HG03565 (cell line): ENCODE results near the gene GATA1.

ENCODE experiments used
- ATAC-seq: cut with Tn5 transposase; IDR thresholded peaks from one replicate; pipeline ENCODE4 v1.9.1; 2021; ENCODE audit warnings: mild to moderate bottlenecking, moderate library complexity; ENCODE audit not compliant: unreplicated experiment

The GATA1 gene

DNA sequence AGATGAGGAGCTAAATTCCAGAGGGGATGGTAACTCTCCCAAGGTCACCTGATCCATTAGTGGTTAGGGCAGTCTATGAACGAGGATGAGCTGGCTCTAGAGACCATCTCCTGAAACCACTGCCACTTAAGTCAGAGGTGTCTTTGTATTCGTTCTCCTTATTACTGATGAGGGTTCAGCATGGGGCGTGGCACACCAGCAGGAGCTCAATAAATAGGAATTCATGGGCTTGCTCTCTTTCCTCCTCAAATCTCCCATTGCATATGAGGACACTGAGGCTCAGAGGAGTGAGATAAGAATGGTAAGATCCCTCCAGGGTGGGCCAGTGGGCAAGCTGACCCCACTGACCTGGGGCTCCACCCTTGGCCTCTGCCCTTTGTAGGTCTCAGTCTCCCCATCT is 1.7 kb upstream of the GATA1 start:
- no peak for ATAC-seq

DNA sequence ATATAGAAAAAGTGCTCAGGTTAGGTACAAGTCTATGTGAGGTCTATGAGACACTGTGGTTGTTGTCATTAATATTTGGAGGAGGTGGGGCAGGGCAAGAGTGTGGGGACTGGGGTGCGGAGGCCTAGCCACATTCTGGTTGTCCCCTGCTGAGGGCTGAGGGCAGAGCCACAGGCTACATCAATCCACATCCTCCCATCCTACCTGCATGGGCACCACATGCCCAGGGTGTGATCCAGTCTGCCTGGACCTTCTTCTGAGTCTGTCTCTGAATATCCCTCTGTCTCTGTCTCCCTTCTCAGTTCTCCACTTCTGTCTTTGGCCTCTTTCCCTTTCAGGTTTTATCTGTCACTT is 1.2 kb upstream of the GATA1 start:
- no peak for ATAC-seq

DNA sequence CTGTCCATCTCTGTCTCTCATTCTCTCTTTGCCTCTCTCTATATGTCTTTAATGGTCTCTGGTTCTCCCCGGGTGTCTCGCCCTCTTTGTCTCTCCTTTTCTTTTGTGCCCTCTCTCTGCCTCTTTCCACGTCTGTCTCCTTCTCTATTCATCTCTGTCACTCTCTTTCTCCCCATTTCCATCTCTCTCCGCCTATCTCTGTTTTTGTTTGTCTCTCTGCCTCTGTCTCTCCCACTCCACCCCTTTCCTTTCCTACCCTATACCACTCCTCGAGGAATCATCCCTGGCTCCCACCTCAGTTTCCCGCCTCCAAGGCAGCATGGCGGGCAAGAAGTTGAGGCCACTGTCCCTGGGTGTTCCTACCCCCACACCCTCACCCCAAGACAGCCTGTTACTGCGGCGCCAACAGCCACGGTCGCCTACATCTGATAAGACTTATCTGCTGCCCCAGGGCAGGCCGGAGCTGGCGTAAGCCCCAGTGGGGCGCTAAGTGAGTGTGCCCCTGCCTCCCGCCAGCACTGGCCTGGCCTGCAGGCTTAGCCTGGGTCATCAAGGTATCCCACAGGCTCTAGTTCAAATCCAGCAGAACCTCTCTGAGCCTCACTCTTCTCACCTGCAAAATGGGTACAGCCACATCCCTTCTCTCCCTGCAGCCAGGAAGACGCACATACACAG is 713 bp upstream of the GATA1 start:
- ATAC-seq = no peak

DNA sequence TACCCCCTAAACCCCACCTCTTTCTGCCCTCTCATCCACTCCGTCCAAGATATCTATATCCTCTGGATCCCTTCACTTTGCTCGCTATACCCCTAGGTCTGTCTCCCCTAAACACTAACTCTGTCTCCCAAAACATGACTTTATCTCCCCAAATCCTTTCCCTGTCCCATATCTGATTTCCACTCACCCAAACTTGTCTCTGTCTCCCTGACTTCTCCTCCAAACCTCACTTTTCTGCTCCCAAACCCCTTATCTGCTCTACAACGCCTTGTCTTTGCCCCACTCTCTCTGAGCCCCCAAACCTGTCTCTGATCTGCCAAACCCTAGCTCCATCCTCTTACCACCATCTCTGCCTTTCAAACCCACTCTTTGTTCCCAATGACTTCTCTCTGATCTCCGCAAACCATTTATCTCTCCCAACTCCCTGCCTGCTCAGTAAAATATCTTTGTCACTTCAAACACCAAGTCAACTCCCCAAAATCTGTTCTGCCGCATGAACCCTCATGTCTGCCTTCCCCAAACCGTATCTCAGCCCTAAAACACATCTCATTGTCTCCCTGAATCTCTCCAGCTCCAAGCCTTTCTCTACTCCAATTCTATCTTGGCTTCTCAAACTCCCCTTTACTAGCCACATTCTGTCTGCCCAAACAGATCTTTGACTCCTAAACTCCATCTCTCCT is 575 bp downstream of the GATA1 start:
- ATAC-seq = no peak

DNA sequence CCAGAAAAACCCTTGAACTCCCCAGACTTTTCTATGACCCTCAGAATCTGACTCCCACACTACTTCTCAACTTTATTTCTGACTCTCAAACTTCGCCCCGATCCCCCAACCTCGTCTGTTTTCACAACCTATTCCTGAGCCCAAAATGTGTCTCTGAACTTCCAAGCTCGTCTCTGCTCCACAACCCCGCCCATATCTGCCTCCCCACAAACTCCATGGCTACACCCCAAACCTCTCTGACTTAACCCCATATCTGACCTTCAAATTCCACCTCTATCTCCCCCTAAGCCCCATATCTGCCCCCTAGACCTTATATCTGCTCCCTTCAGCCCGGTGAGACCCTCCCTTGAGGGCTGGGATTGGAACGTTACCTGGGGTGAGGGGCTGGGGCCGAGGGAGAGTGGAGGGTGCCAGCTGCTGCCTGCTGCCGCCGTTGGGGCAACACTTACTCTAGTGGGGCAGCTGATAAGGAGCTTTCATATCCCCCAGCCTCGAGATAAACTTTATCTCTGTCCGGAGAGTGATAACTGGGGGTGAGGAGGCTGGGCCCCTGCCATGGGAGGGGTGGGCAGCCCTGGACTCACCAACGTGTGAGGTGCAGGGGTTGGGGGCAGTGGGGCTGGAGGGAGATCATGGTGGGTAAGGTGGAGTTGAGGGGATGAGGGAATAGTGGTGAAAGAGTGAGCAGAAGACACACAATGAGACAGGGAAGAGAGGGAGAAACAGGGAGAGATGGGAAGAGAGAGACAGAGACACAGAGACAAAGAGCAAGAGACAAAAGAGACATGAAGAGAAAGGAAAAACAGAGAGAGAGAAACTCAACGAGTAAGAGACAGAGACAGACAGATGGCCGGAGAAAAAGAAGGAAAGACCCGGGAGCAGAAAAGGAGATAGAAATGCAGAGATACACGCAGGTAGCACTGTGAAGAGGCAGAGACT is 1.4 kb downstream of the GATA1 start:
- no peak for ATAC-seq

DNA sequence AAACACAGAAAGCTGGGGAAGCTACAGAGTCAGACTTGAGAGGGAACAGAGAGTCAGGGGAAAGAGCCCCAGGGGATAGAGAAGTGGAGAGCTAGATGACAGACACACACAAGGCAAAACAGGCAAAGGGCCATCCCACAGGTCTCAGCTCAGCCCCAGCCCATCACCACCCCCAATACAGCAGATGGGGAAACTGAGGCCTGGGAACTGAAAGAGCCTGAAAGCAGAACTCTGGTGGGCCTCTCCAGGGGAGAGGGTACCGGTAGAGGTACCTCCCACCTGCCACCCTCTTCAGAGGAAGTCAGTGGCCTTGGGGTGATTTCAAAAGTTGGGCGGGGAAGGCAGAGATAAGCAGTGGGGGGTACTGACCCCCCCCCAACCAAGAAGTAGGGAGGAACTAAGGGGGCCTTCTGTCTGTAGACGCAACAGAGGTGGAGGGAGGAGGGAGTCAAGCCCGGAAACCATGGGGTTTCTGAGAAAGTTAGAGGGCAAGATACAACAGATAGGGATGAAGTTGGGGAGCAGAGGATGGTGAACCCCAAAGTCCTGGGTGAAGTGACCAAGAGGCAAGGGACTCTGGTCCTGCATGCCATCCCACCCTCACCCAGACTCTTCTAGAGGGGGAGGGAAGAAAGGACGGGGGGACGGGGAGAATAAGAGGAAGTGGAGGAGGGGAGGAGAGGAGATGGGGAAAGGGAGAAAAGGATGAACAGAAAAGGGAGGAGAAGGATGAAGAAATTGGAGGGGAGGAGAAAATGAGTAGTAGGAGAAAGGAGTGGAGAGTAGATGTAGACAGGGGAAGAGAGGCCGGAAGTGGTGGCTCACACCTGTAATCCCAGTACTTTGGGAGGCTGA is 3.2 kb downstream of the GATA1 start:
- ATAC-seq = no peak

DNA sequence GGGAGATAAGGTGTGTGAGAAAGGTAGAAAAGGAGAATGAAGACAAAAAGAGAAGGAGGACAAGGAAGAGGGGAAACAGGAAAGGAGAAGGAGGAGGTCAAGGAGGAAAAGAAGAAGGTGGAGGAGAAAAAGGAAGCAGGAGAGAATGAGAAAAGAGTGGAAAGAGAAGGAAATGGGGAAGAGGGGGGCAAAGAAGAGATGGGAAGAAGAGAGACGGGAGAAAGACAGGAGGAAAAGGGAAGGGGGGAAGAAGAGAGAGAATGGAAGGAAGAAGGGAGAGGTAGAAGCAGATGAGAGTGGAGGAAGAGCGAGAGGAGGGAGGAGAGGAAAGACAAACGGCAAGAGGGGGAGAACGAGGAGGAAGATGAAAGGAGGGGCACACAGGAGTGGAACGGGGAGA is 4.1 kb downstream of the GATA1 start:
- ATAC-seq = no peak

DNA sequence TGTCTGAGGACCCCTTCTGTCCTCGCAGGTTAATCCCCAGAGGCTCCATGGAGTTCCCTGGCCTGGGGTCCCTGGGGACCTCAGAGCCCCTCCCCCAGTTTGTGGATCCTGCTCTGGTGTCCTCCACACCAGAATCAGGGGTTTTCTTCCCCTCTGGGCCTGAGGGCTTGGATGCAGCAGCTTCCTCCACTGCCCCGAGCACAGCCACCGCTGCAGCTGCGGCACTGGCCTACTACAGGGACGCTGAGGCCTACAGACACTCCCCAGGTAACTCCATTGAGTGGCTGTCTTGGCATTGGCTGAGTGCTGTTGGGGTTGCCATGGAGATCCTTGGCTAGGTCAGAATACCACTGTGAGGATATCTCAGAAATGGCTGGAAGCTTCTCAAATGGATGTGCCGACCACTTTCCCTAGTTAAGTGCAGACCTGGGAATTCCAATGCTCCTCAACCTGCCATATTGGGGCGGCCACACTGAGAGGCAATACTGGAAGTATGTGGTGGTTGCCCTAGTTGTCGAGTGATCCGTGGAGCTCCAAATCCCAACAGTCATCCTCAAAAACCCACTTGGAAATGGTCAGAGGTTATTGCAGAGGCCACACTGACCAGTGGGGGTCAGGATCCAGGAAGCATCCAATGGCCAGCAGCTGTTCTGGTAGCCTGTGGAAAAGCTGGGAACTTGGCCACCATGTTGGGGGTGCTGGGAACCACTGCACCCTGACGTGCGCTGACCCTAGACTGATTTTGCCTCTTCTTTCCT is 4.9 kb downstream of the GATA1 start:
- no peak for ATAC-seq

DNA sequence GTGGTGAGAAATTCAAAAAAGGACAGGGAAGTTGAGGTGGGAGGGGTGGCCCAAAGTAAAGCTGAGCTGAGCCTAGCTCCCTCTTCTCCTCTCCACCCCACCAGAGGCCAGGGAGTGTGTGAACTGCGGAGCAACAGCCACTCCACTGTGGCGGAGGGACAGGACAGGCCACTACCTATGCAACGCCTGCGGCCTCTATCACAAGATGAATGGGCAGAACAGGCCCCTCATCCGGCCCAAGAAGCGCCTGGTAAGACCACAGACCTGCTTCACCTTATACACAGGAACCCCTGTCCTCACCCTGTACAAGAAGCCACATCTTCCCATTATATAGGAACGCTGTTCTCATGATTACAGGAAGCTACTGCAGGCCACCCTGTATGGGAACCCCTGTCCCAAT is 5.8 kb downstream of the GATA1 start:
- ATAC-seq = no peak

DNA sequence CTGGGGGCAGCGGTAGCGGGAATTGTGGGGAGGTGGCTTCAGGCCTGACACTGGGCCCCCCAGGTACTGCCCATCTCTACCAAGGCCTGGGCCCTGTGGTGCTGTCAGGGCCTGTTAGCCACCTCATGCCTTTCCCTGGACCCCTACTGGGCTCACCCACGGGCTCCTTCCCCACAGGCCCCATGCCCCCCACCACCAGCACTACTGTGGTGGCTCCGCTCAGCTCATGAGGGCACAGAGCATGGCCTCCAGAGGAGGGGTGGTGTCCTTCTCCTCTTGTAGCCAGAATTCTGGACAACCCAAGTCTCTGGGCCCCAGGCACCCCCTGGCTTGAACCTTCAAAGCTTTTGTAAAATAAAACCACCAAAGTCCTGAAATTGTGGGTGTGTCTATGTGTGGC is 7.5 kb downstream of the GATA1 start:
- no peak for ATAC-seq

DNA sequence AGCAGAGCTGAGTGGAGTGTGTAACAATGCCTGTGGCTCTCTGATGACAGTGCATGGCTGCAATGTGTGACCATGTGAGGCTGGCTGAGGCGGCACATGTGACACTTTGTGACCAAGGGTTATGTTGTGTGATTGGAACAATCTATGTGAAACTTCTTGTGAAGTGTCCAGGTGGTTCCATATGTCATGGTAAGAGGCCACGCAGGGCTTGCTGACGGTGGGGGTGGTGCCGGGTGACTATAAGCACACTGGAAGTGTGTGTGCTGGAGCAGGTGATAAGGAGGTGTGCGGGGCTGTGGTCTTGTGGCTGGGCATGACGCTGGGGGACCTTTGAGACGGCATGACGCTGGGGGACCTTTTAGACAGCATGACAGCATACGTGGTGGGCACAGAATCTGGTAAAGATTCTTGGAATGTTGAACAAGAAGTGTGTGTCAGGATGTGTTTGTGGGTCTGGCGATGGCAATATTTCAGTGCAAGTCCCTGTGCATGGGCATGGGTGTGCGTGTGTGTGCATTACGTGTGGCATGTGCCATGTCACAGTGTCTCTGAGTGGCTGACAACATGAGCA is 8.0 kb downstream of the GATA1 start:
- ATAC-seq = no peak

DNA sequence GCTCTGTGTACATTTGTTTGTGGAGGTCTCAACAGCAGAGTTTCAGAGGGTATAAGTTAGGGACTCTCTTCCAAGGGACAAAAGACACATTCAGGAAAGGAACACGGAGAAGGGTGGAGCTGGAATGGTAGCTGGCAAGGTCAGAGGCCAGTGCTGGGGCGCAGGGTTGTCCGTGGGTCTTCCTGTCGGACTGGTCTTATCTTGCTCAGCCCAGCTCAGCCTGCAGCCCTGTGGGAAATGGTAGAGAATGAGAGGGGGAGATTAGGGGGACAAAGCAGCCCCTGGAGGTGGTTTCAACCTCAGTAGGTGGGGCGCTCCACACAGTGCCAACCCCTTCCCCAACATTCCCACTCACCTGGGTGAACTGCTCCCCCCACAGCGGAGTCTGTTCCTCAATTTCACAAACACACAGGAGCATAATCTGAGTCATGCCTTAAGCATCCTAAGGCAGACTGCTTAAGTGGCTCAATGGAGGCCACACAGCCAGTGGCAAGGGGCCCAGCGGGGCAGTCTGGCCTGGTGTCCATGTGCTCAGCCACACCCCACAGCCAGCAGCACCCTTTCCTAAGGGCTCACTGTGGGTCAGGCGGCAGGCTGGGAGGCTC is 8.6 kb downstream of the GATA1 start:
- no peak for ATAC-seq

DNA sequence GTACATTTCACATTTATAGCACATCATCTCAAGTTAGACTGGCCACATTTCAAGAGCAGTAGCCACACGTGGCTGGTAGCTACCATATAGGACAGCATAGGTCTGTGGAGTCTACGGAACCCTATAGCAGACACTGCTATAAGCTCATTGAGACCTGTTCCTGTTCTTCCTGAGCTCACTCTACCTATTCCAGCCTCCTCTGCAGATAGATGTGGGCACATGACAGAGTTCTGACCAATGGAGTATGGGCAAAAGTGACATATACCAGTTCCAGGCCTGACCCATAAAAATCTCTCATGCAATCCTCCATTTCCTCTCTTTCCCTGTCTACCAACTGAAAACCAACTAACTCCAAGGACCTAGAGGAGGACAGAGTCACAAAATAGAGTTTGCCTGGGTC is 11.9 kb downstream of the GATA1 start:
- ATAC-seq = no peak

DNA sequence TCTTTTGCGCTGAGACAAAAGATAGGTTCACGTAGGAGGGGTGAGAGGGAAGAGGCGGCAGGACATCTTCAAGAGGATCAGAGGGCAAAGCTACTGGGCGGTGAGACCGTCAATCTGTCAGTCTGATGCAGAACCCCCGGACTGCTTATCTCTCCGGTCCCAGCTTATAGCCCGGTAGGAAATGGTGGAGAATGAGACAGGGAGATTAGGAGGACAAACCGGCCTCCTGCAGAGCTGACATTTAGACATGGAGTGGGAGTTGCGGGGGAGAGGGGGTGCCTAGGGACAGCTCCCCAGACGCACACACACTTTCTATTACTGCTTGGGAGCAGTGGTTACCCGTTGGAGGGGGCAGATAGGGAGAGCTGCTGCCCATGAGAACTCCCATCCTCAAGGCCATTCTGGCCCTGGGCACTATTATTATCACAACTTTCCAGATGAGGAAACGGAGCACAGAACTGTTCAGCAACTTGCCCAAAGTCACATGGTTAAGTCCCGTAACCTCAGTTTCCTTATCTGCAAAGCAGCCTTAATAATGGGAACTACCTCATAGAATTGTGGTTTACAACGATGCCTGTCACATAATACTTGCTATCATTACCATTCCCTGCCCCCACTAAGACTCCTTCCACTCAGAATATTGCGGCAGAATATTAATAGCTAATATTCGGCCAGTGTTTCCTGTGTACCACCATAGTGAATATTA is 14.3 kb downstream of the GATA1 start:
- no peak for ATAC-seq

DNA sequence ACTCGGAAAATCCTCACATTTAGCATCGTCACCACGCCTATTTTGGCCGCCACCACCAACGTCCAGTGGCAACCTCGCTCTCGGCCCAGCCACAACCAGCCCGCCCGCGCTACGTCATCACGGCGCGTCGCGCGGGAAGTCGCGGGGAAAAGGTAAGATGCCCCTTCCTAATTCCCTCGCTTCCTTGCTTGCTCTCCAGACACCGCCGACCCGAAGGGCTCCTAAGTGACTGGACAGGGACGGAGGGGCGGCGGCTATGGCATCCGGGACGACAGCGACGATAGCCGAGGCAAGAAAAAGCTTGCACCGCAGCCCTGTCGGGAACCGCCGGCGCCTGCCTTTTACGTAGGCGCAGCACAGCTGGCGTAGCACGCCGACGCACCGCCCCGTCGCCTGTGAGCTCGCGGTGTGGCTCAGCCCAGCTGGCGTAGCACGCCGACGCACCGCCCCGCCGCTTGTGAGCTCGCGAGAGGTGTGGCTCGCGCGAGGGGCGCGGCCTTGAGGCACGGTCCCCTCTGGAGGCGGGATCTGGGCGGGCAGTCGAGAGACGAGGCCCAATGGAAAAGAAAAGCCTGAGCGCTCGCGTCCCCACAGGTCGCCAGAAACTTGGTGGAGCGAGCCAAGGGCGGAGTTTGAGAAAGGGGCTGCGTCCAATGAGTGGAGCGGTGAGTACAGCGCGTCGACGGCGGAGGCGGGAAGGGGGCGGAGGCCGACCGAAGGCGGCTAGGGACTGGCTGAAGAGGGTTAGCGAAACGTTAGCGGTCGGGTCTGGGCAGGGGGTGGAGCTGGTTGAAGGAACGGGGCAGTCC is 15.1 kb downstream of the GATA1 start, which contains the start of gene HDAC6:
Gene HDAC6, plus strand, starts transcription at position 788 of the 809 bp plus-strand sequence. CDS start 626 bp downstream, outside the sequence.
- ATAC-seq = peak; percentile 81

DNA sequence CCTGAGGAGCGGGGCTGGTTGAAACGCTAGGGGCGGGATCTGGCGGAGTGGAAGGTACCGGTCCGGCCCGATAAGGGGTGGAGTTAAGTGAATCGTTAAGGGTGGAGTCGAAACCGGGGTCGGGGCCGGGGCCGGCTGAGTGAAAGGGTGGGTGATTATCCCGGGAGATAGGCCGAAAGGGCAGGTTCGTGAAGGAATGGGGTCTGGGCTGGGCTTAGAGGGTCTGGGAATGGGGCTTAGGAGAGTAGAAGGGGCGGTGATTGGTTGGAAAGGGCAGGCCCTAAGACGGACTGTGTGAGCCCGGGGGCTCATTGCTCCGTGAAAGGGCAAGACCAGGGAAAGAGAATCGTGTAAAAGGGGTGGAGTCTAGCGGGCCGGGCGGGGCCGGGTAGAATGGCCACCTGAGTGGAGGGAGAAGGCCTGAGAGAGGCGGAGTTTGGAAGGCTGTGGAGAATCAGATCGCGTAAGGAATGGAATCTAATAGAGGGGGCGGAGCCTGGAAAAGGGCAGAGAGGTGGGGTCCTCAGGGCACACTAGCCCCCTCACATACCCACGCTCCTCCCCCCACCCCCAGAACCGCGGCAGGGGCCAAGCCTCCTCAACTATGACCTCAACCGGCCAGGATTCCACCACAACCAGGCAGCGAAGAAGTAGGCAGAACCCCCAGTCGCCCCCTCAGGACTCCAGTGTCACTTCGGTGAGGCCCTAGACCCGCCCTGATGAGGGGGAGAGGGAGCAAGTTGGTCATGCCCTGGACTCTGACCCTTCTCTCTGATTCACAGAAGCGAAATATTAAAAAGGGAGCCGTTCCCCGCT is 15.9 kb downstream of the GATA1 start:
- peak; percentile 22 for ATAC-seq

DNA sequence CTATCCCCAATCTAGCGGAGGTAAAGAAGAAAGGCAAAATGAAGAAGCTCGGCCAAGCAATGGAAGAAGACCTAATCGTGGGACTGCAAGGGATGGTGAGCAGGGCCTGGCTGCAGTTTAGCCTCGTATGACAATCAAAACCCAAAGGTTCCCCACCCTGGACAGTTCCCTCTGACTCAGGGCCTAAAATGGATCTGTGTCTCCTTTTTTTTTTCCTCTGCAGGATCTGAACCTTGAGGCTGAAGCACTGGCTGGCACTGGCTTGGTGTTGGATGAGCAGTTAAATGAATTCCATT is 16.5 kb downstream of the GATA1 start:
- ATAC-seq = no peak
